Cardiac fibroblast (primary cell): Measurements from ENCODE around the gene CD226.
A peak's percentile ranks its signal among the peaks of the same experiment; 100 is the strongest.
"Not testable (repeated sequence)": the region's sequence is repeated elsewhere in the genome, so short reads cannot be mapped to it uniquely, and the experiment has no call there.

ENCODE experiments used
- DNase-seq, 2 donors: peaks; one replicate each; pipeline versions ENCODE4 v3.0.0 to v3.0.0-alpha.2; 2010; ENCODE audit warnings: low read depth in 2 of 2
- H3K4me3 ChIP-seq, 2 donors: replicated peaks in 1 of 2; 1 replicate in 1 of 2; 2 replicates in 1 of 2; pipeline ENCODE4 v1.5.1; 2011; ENCODE audit warnings: low read depth in 2 of 2, low read length in 2 of 2, mild to moderate bottlenecking in 2 of 2, moderate library complexity in 1 of 2
- CTCF ChIP-seq: IDR thresholded peaks from one replicate; pipeline ENCODE4 v1.5.1; 2011; ENCODE audit warnings: low read depth, mild to moderate bottlenecking, low read length, inconsistent platforms

Gene CD226

GRCh38 chr18:69885355-69885754 is 62.3 kb downstream of the CD226 start:
- TF ChIP-seq CTCF, result no peak
- no peak overlapping the region for H3K4me3 ChIP-seq
- DNase-seq, result no peak

GRCh38 chr18:69883781-69884180 is 63.9 kb downstream of the CD226 start:
- no peak for DNase-seq
- H3K4me3 ChIP-seq, result no peak overlapping the region
- no peak for TF ChIP-seq CTCF

- DNase-seq, result peak in 1 of 2 donors; percentile 33
- H3K4me3 ChIP-seq, result no peak overlapping the region
- no peak for TF ChIP-seq CTCF
Observed at GRCh38 chr18:69882965-69883668, 64.6 kb downstream of the CD226 start.

- no peak for TF ChIP-seq CTCF
- H3K4me3 ChIP-seq, result no peak overlapping the region
- no peak for DNase-seq
Observed at GRCh38 chr18:69880083-69880482, 67.6 kb downstream of the CD226 start.

- not testable (repeated sequence) for H3K4me3 ChIP-seq, DNase-seq
Observed at GRCh38 chr18:69879051-69879450, 68.6 kb downstream of the CD226 start.

- TF ChIP-seq CTCF, result no peak
- no peak for DNase-seq
- H3K4me3 ChIP-seq, result no peak overlapping the region
Observed at GRCh38 chr18:69878213-69878933, 69.3 kb downstream of the CD226 start.

- no peak for TF ChIP-seq CTCF
Observed at GRCh38 chr18:69876490-69876889, 71.2 kb downstream of the CD226 start.

More at GRCh38 chr18:69876490-69876889, 71.2 kb downstream of the CD226 start:
- no peak overlapping the region for H3K4me3 ChIP-seq
- DNase-seq, result no peak
